ENCODE data around the gene ADAMTS17.

Gene ADAMTS17

DNA sequence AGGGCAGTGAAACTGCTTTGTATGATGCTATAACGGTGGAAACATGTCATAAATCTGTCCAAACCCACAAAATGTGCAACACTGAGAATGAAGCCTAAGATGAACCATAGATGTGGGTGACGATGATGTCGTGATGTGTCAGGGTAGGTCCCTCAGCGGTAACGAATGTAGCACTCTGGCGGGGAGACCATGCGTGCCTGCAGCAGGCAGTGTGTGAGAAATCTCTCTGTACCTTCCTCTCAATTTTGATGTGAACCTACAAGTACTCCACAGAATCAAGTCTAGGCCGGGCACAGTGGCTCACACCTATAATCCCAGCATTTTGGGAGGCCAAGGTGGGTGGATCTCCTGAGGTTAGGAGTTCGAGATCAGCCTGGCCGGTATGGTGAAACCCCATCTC, 340.4 kb downstream of the ADAMTS17 start:
- TF ChIP-seq, protein P1, sequence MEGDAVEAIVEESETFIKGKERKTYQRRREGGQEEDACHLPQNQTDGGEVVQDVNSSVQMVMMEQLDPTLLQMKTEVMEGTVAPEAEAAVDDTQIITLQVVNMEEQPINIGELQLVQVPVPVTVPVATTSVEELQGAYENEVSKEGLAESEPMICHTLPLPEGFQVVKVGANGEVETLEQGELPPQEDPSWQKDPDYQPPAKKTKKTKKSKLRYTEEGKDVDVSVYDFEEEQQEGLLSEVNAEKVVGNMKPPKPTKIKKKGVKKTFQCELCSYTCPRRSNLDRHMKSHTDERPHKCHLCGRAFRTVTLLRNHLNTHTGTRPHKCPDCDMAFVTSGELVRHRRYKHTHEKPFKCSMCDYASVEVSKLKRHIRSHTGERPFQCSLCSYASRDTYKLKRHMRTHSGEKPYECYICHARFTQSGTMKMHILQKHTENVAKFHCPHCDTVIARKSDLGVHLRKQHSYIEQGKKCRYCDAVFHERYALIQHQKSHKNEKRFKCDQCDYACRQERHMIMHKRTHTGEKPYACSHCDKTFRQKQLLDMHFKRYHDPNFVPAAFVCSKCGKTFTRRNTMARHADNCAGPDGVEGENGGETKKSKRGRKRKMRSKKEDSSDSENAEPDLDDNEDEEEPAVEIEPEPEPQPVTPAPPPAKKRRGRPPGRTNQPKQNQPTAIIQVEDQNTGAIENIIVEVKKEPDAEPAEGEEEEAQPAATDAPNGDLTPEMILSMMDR (IDR thresholded peaks at IDR 0.05; ENCODE audit: low read depth, low read length), result no peak
- no peak overlapping the region for H3K4me3 ChIP-seq (ENCODE audit: low read depth, low read length)

DNA sequence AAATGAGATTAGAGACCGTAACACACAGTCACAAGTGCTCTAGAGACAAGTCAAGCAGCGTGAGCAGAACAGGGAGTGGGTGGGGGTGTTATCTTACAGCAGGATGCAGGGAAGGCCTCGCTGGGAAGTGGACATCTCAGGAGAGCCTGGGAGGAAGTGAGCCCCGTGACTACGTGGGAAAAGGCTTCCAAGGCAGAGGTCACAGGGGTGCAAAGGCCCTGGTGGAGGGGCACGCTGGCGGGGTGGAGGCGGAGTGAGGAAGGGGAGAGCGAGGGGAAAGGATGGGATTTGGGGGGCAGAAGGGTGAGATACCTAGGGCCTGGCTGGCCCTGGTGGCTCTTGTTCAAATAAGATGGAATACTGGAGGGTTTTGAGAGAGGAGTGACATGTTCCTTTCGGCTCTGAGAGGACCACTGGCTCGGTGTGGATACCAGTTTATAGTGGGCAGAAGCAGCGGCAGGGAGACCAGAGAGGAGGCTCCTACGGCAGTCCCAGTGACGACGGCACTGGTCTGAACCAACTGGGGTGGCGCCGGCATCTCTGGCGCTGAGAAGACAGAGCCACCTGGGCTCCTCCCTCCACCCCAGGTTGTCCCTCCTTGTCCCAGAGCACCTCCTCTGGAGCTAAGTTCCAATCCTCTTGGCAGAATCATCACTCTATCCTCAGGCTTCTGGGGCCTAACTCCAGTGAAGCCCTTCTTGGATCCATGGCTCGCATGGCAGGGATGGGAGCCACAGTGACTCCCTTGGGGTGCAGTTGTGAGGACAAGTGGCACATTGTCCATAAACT, 342.3 kb downstream of the ADAMTS17 start:
- TF ChIP-seq, protein P1 (IDR thresholded peaks at IDR 0.05; ENCODE audit: low read depth, low read length), result no peak
- H3K4me3 ChIP-seq (ENCODE audit: low read depth, low read length), result no peak overlapping the region

DNA sequence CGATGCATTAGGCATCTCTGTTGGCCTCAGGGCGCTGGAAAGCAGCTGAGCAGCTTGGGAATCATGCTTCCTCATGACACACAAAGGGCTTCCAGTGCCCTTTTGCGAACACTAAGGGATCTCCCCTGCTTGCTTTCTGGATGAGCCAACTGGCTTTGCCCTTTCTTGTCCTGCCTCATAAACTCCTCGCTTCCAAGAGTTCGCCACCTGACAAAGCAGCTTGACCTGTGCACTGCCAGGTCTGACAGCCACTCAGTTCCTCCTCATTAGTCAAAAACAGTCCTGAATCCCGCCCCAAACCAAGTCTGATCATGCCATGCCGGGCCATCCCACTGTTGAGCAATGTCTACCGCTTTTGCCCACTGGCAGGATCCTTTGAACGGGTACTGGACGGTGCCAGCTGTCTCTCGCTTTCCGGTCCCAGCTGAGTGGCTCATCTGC, 343.1 kb downstream of the ADAMTS17 start:
- no peak overlapping the region for H3K4me3 ChIP-seq (ENCODE audit: low read depth, low read length)
- TF ChIP-seq, protein P1 (IDR thresholded peaks at IDR 0.05; ENCODE audit: low read depth, low read length), result no peak

DNA sequence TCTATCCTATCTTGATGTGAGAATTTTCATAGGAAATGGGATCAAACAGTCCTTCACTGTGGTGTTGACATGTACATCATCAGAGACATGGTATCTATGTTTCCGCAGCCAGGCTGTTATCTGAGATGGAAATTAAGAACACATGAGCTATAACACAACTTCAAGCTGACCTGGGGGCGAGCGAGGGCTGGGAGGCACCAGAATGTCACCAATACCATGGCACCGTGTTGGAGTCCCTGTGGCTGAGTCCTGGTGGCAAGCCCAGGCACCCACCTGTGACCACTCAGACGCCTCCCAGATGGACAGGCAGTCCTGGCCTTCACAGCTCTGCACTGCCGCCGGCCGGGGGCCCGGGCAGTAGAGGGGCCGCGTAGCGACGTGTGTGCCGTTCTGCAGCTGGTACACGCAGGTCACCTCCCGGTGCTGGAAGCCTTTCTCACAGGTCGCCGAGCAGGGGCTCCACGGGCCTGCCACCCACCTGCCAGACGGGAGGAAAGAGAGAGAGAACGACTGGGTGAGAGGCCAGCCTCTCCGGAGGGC, 344.6 kb downstream of the ADAMTS17 start:
- TF ChIP-seq, protein P1 (IDR thresholded peaks at IDR 0.05; ENCODE audit: low read depth, low read length), result no peak
- H3K4me3 ChIP-seq (ENCODE audit: low read depth, low read length), result no peak overlapping the region

DNA sequence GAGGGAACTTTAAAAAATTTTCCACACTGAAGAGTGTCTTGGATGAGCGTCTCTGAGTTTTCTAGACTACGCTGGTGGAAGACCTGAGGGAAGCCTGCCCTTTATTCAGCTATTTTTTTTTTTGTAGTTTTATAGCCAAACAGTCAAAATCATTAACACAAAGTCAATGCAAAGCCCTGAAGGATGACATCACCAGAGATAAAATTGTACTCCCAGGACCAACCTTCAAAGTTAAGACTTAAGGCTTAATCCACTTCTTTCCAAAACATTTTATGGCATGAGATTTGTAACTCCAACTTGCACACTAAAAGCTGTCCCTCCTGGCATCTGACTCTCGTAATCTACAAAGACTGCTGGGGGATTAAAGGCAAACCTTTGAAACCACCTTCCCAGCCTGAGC, 345.1 kb downstream of the ADAMTS17 start:
- no peak overlapping the region for H3K4me3 ChIP-seq (ENCODE audit: low read depth, low read length)
- TF ChIP-seq, protein P1 (IDR thresholded peaks at IDR 0.05; ENCODE audit: low read depth, low read length), result no peak

DNA sequence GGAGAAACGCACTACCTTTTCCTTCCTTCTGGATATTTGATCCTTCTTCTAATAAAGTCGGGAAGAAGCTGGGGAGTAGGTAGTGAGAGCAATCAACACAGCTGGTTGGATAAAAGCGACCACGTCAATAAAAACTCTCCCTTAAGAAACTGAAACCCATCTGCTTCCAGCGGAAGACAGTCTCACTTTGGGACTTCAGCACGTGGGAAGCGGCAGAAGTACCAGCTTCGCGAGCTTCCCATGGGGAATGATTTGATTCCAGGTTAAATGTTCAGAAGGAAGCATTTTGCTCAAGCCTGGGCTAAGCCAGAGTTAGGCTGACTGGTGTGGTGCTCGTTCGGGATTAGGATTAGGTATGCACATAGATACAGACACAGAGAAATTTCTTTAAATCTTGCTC, 346.2 kb downstream of the ADAMTS17 start:
- no peak overlapping the region for H3K4me3 ChIP-seq (ENCODE audit: low read depth, low read length)
- TF ChIP-seq, protein P1 (IDR thresholded peaks at IDR 0.05; ENCODE audit: low read depth, low read length), result no peak

DNA sequence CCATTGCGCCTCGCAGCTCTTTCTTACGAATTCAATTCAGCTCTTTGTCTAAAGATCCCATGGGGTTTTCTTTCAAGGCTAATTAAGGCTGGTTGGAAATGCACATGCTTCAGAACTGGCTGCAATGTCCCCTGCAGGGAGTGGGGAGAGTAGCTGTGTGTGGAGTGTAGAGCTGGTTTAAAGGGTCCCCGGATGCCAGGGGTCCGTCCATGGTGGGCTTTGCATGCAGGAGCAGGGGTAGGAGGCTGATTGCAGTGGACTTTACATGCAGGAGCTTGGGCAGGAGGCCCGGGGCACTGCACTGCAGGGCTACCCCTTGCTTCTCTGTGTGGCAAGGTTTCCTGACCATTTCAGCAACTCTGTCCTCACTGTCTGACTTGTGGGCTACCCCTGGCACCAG, 346.9 kb downstream of the ADAMTS17 start:
- TF ChIP-seq, protein P1 (IDR thresholded peaks at IDR 0.05; ENCODE audit: low read depth, low read length), result no peak
- H3K4me3 ChIP-seq (ENCODE audit: low read depth, low read length), result no peak overlapping the region
